ENCODE results near the gene TET1. TPM values are rescaled to one million over a fixed set of nuclear protein-coding genes. Genes with fewer than 3 reads are reported as not detected.
"Not testable (repeated sequence)": the region's sequence is repeated elsewhere in the genome, so short reads cannot be mapped to it uniquely, and the experiment has no call there.

TET1 gene
- total and polyA plus RNA-seq, 7 donors: 0.04 to 1.8 (median 0.66) TPM

- Histone ChIP-seq H3K4me1 (peaks cover 3% of the 10 kb centered on the region), H3K27me3 (ENCODE audit: insufficient read depth in 3 of 3, low read length in 2 of 3) (no peaks in the 10 kb centered on the region), H3K4me3 (no peak overlapping the region), H3K36me3 (ENCODE audit: insufficient read depth in 1 of 2, low read depth in 1 of 2) (no peaks in the 10 kb centered on the region), H3K27ac (no peak overlapping the region), H3K9me3 (no peaks in the 10 kb centered on the region)
- ATAC-seq: no peak
- no peak for DNase-seq
- intact Hi-C loops (cut with DNase I): no loop called here
- WGBS, 3 donors: 68 to 78% (median 73%) methylated on average over 1 of the region's 1 CpG
- TF ChIP-seq CTCF (IDR thresholded peaks at IDR 0.05): no peak
Observed at GRCh38 chr10:68700197-68700596, 140.1 kb downstream of the TET1 start.

DNA sequence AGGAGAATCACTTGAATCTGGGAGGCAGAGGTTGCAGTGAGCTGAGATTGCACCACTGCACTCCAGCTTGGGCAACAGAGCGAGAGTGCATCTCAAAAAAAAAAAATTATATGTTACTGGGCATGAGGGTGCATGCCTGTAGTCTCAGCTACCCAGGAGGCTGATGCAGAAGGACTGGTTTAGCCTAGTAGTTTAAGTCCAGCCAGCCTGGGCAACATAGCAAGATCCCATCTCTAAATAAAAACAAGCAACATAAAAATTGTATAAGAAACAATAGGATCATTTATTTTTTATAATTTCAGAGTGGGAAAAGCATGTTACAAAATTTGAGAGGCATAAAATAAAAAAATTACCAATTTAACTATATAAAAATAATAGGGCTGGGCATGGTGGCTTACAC lies 145.4 kb downstream of the TET1 start:
- DNase-seq (no peak), ATAC-seq (no peak)
- H3K27ac ChIP-seq: no peak overlapping the region
- H3K4me1 ChIP-seq: peaks cover 6% of the 10 kb centered on the region
- H3K27me3 ChIP-seq (ENCODE audit: insufficient read depth in 3 of 3, low read length in 2 of 3): no peaks in the 10 kb centered on the region
- H3K36me3 ChIP-seq (ENCODE audit: insufficient read depth in 1 of 2, low read depth in 1 of 2): no peaks in the 10 kb centered on the region
- no peak for TF ChIP-seq CTCF (IDR thresholded peaks at IDR 0.05)
- intact Hi-C loops (cut with DNase I): no loop called here
- H3K9me3 ChIP-seq: no peaks in the 10 kb centered on the region
- no peak overlapping the region for H3K4me3 ChIP-seq
- WGBS, 3 donors: 83 to 100% (median 96%) methylated on average over 1 of the region's 1 CpG

- H3K9me3 ChIP-seq; H3K4me1 ChIP-seq; DNase-seq; H3K36me3 ChIP-seq (ENCODE audit: insufficient read depth in 1 of 2, low read depth in 1 of 2); intact Hi-C loops (cut with DNase I); H3K4me3 ChIP-seq; H3K27me3 ChIP-seq (ENCODE audit: insufficient read depth in 3 of 3, low read length in 2 of 3); H3K27ac ChIP-seq; ATAC-seq: not testable (repeated sequence)
- WGBS, 3 donors: 84 to 99% (median 96%) methylated on average over 5 of the region's 5 CpGs
Observed at GRCh38 chr10:68708987-68709386, 148.8 kb downstream of the TET1 start.

GRCh38 chr10:68713065-68713464 lies 152.9 kb downstream of the TET1 start:
- H3K4me1 ChIP-seq; H3K27me3 ChIP-seq (ENCODE audit: insufficient read depth in 3 of 3, low read length in 2 of 3); H3K9me3 ChIP-seq; H3K27ac ChIP-seq; H3K4me3 ChIP-seq; ATAC-seq; DNase-seq; H3K36me3 ChIP-seq (ENCODE audit: insufficient read depth in 1 of 2, low read depth in 1 of 2): not testable (repeated sequence)
- intact Hi-C loops (cut with DNase I): loop anchor here in 1 of 2 donors (10.0 kb wide), 1 partner anchor 168 kb away; no protein-coding TSS in a partner anchor
- 91 to 97% (median 94%) methylated on average over 10 to 13 of the region's 13 CpGs for WGBS, 3 donors

GRCh38 chr10:68717435-68717834 lies 157.3 kb downstream of the TET1 start:
- 87 to 88% (median 88%) methylated on average over 2 to 3 of the region's 3 CpGs for WGBS, 3 donors
- no peak for TF ChIP-seq CTCF (IDR thresholded peaks at IDR 0.05)
- ATAC-seq (no peak), DNase-seq (no peak)
- H3K4me3 ChIP-seq: no peak overlapping the region
- H3K9me3 ChIP-seq: no peaks in the 10 kb centered on the region
- no peaks in the 10 kb centered on the region for H3K27me3 ChIP-seq (ENCODE audit: insufficient read depth in 3 of 3, low read length in 2 of 3)
- no peak overlapping the region for H3K27ac ChIP-seq
- intact Hi-C loops (cut with DNase I): loop anchor here (5.0 to 10.0 kb wide), 2 partner anchors 173 to 190 kb away; partner anchors contain the start of gene SLC25A16 (in 1 of the 2)
- H3K36me3 ChIP-seq (ENCODE audit: insufficient read depth in 1 of 2, low read depth in 1 of 2): no peaks in the 10 kb centered on the region
- H3K4me1 ChIP-seq: peaks cover 1% of the 10 kb centered on the region
